Hepatocyte (in vitro differentiated cells): ENCODE measurements around the gene TAX1BP3. TPM values are rescaled to one million over a fixed set of nuclear protein-coding genes. Genes with fewer than 3 reads are reported as not detected.

Experiments used
- DNase-seq: peaks from one replicate; pipeline ENCODE4 v3.0.0-alpha.2; 2016; ENCODE audit warnings: low spot score
- H2AFZ ChIP-seq: fragments of 200-600 bp; sonication (generic); 2 replicates; pipeline ENCODE4 v1.6.0; 2016; ENCODE audit warnings: antibody characterized with exemption, mild to moderate bottlenecking
- H3K27ac ChIP-seq: fragments of 200-600 bp; sonication (generic); 2 replicates; pipeline ENCODE4 v1.5.1; 2016; ENCODE audit warnings: mild to moderate bottlenecking
- H3K27me3 ChIP-seq: fragments of 200-600 bp; sonication (generic); 2 replicates; pipeline ENCODE4 v1.6.1; 2016
- H3K36me3 ChIP-seq: fragments of 200-600 bp; sonication (generic); replicated peaks from 2 replicates; pipeline ENCODE4 v1.5.1; 2016; ENCODE audit warnings: low read depth; ENCODE audit not compliant: insufficient read depth
- H3K4me1 ChIP-seq: fragments of 200-600 bp; sonication (generic); 2 replicates; pipeline ENCODE4 v1.5.1; 2016; ENCODE audit warnings: mild to moderate bottlenecking, moderate library complexity; ENCODE audit not compliant: insufficient read depth
- H3K4me2 ChIP-seq: fragments of 200-600 bp; sonication (generic); 2 replicates; pipeline ENCODE4 v1.6.0; 2016
- H3K4me3 ChIP-seq: fragments of 200-600 bp; sonication (generic); 2 replicates; pipeline ENCODE4 v1.5.1; 2016; ENCODE audit warnings: mild to moderate bottlenecking
- H3K79me2 ChIP-seq: fragments of 200-600 bp; sonication (generic); 2 replicates; pipeline ENCODE4 v1.6.0; 2017; ENCODE audit warnings: mild to moderate bottlenecking
- H3K9me2 ChIP-seq: fragments of 200-600 bp; sonication (generic); replicated peaks from 2 replicates; pipeline ENCODE4 v1.6.0; 2017; ENCODE audit warnings: mild to moderate bottlenecking; ENCODE audit not compliant: insufficient read depth
- H3K9me3 ChIP-seq: fragments of 200-600 bp; sonication (generic); 2 replicates; pipeline ENCODE4 v1.5.1; 2016; ENCODE audit warnings: low read depth, mild to moderate bottlenecking
- H4K20me1 ChIP-seq: fragments of 200-600 bp; sonication (generic); 2 replicates; pipeline ENCODE4 v1.6.0; 2016; ENCODE audit warnings: mild to moderate bottlenecking; ENCODE audit not compliant: insufficient read depth, poor library complexity, severe bottlenecking
- EZH2 ChIP-seq: fragments of 200-600 bp; sonication (generic); IDR thresholded peaks from 2 replicates; pipeline ENCODE4 v1.6.1; 2016; ENCODE audit warnings: antibody characterized with exemption, mild to moderate bottlenecking, borderline replicate concordance
- EZH2phosphoT487 ChIP-seq: fragments of 200-600 bp; sonication (generic); IDR thresholded peaks from one replicate; pipeline ENCODE4 v1.6.1; 2018; ENCODE audit warnings: antibody characterized with exemption, mild to moderate bottlenecking, low read depth, moderate library complexity; ENCODE audit not compliant: unreplicated experiment, severe bottlenecking
- WGBS: methylation state at CpG from one replicate; pipeline ENCODE4 v1.1.6; 2016; ENCODE audit warnings: low lambda C conversion rate; ENCODE audit errors: missing lambda C conversion rate; 5-methylcytosine and 5-hydroxymethylcytosine counted together
- polyA plus RNA-seq: library from polyadenylated mRNA; unstranded; fragments of >200 nt; fragmentation: Nextera tagmentation; extraction: Ambion mirVana; gene quantifications from 2 replicates; pipeline ENCODE4 v1.2.1, GENCODE V29; 2016
- total RNA-seq: library from RNA; depleted of rRNA; stranded (reverse); fragments of >200 nt; gene quantifications from 2 replicates; pipeline ENCODE4 v1.2.3, GENCODE V29; 2014
- TF ChIP-seq, protein P1 (sequence below): fragments of 200-600 bp; sonication (generic); IDR thresholded peaks from 2 replicates; pipeline ENCODE4 v1.5.1; 2016; ENCODE audit warnings: antibody characterized with exemption, mild to moderate bottlenecking; ENCODE audit not compliant: poor library complexity

TAX1BP3 gene
- total and polyA plus RNA-seq, 2 experiments from 2014 or later, result 218 to 357 TPM

DNA sequence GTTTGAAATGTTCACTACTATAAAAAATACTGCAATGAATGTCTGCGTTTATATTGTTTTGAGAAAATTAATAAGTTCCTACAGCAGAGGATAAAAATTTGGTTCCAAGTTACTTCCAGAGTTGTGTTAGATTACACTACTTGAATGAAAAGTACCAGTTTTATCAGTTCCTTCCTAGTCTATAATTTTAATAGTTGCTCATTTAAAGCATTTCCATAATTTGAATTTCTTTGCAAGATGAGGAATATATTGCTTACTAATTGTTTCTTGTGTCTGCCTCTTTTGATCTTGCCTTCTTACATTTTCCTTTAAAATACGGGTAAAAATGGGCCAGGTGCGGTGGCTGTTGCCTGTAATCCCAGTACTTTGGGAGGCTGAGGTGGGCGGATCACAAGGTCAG lies 4.2 kb upstream of the TAX1BP3 start:
- no peaks in the 10 kb centered on the region for H3K9me3 ChIP-seq
- peaks cover 8% of the 10 kb centered on the region for H4K20me1 ChIP-seq
- no peaks in the 10 kb centered on the region for H3K36me3 ChIP-seq
- no peak overlapping the region for H3K4me2 ChIP-seq
- DNase-seq, result no peak
- H2AFZ ChIP-seq, result no peak overlapping the region
- TF ChIP-seq, protein P1, sequence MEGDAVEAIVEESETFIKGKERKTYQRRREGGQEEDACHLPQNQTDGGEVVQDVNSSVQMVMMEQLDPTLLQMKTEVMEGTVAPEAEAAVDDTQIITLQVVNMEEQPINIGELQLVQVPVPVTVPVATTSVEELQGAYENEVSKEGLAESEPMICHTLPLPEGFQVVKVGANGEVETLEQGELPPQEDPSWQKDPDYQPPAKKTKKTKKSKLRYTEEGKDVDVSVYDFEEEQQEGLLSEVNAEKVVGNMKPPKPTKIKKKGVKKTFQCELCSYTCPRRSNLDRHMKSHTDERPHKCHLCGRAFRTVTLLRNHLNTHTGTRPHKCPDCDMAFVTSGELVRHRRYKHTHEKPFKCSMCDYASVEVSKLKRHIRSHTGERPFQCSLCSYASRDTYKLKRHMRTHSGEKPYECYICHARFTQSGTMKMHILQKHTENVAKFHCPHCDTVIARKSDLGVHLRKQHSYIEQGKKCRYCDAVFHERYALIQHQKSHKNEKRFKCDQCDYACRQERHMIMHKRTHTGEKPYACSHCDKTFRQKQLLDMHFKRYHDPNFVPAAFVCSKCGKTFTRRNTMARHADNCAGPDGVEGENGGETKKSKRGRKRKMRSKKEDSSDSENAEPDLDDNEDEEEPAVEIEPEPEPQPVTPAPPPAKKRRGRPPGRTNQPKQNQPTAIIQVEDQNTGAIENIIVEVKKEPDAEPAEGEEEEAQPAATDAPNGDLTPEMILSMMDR, result no peak
- no peak for TF ChIP-seq EZH2phosphoT487
- no peak for TF ChIP-seq EZH2
- no peak overlapping the region for H3K27ac ChIP-seq
- H3K79me2 ChIP-seq, result peaks cover 30% of the 10 kb centered on the region
- 95% methylated on average over 4 of the region's 4 CpGs for WGBS
- no peaks in the 10 kb centered on the region for H3K9me2 ChIP-seq
- H3K4me1 ChIP-seq, result peaks cover 7% of the 10 kb centered on the region
- H3K27me3 ChIP-seq, result no peaks in the 10 kb centered on the region
- no peak overlapping the region for H3K4me3 ChIP-seq

DNA sequence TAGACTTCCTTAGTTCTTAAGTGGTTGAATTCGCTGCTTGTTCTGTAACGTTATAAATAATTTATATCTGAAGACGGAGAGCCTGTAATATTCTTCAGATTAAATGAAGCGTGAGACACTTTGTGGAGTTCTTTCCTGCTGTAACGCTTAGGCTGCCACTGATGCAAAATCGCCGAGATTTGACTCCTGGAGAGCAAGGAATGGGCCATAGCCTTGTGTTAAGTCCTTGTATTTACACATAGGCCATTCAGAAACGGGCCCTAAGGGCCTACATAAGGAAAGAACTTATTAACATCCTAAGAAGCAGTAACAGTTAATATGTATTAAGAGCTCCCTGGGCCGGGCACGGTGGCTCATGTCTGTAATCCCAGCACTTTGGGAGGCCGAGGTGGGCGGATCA lies 1.2 kb upstream of the TAX1BP3 start:
- Histone ChIP-seq H2AFZ (peak overlapping the region; percentile 61), H3K9me3 (no peaks in the 10 kb centered on the region), H3K4me3 (peak overlapping the region; percentile 74), H3K27ac (peak overlapping the region; percentile 91), H3K79me2 (peaks cover 58% of the 10 kb centered on the region), H3K27me3 (no peaks in the 10 kb centered on the region), H3K36me3 (no peaks in the 10 kb centered on the region), H3K9me2 (no peaks in the 10 kb centered on the region), H3K4me1 (peaks cover 18% of the 10 kb centered on the region), H3K4me2 (peak overlapping the region; percentile 93), H4K20me1 (peaks cover 31% of the 10 kb centered on the region)
- WGBS, result 49% methylated on average over 12 of the region's 12 CpGs
- DNase-seq, result no peak
- TF ChIP-seq EZH2 (no peak), EZH2phosphoT487 (no peak)
- TF ChIP-seq, protein P1, result no peak

DNA sequence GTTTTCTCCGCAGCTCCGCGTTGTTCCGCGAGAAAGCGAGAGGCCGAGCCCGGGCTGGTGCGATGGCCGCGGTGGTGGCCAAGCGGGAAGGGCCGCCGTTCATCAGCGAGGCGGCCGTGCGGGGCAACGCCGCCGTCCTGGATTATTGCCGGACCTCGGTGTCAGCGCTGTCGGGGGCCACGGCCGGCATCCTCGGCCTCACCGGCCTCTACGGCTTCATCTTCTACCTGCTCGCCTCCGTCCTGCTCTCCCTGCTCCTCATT lies 638 bp upstream of the TAX1BP3 start:
- Histone ChIP-seq H3K9me3 (no peaks in the 10 kb centered on the region), H3K4me3 (peak overlapping the region; percentile 74), H3K4me1 (peaks cover 18% of the 10 kb centered on the region), H3K27me3 (no peaks in the 10 kb centered on the region), H3K9me2 (no peaks in the 10 kb centered on the region), H4K20me1 (peaks cover 34% of the 10 kb centered on the region), H3K27ac (peak overlapping the region; percentile 91), H3K4me2 (peak overlapping the region; percentile 93), H3K36me3 (no peaks in the 10 kb centered on the region), H2AFZ (peak overlapping the region; percentile 61), H3K79me2 (peaks cover 58% of the 10 kb centered on the region)
- WGBS, result 1% methylated on average over 32 of the region's 32 CpGs
- DNase-seq, result no peak
- no peak for TF ChIP-seq EZH2phosphoT487
- TF ChIP-seq EZH2, result no peak
- TF ChIP-seq, protein P1, result no peak
